NCI-H748 treated with DMSO at 0.1 percent for 48 hours (cell line): ENCODE results near the gene RAPGEF1.
"Not testable (repeated sequence)": the region's sequence is repeated elsewhere in the genome, so short reads cannot be mapped to it uniquely, and the experiment has no call there.

ENCODE experiments used
- DNase-seq: peaks from one replicate; lab custom pipeline; 2025; lab: John Stamatoyannopoulos, UW

The RAPGEF1 gene

DNA sequence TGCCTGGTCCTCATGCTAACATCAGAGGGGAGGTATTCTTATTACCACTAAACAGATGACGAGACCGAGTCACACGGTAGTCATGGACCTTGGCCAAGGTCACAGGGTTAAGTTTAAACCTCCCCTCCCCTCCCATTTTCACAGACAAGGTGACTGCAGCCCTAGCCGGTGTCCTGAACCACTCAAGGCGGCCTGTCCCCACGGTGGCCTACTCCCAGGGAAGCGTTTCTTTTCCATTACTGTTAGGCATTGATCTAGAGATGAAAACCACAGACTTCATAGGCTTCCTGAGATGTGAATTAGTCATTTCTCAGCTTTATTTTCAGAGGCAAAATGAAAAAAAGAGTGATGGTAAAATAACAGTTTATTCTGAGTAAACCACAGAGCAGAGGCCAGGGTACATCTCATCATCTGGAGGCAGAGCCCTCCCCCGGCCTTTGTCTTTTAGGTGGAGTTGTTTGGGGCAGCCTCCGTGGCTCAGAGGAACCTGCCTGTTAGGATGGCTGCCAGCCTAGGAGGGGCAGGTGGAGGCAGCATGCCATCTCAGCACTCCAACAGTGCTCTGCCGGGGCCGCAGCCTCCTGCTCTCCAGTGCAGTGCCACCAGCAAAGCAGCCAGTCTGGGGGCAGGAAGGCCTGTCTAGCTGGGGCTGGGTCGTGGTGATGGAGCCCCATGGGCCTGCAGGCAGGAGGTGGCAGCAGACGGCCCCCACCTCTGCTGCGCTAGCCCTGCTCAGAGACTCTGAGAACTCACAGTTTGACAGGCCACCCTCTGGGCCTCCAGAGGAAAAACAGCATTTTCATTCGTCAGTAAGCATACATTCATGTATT is 71.2 kb downstream of the RAPGEF1 start:
- no peak for DNase-seq

DNA sequence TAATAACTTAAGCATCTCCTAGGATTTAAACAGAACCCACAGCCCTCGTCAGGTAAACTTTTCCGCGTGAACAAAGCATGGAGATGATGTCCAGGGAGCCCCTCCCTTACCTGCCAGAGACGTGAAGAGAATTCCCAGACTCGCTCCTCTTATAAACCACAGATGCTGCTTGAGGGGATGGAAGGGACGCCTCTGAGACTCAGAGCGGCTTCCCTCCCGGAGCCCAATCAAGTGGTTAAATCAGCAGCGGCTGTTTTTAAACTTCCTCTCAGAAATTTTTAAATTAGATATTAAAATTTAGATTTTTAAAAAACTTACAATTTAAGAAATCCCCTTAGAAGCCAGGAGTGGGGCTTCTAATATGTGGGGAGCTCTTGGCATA is 71.8 kb downstream of the RAPGEF1 start:
- no peak for DNase-seq

DNA sequence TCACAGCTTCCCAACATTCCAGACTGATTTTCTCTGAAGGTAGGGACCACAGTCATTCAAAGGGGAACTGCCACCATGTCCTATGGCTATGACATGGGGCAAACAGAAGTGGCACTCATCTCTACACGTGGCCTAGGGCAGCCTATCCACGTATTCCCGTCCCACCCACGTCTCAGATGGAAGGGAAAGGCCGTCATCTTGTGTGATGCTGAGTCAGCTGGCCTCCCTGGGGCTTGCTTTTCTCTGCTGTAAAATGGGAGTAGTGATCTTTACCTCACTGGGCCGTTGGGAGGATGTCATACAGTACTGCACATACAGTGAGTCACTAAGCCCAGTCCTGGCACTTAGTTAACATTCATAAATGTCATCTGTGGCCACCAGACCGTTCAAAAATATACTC is 72.3 kb downstream of the RAPGEF1 start:
- DNase-seq = no peak

DNA sequence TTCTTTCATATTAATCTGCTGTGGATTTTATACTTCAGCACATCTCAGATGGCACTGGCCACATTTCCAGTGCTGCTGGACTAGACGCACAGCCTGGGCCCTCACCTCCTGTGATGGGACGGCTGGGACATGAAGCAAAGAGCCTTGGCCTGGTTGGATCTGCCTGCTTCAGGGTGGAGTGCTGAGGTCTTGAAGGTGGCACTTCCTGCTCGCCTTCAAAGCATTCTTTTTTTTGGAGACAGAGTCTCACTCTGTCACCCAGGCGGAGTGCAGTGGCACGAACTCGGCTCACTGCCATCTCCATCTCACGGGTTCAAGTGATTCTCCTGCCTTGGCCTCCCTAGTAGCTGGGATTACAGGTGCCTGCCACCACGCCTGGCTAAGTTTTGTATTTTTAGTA is 73.1 kb downstream of the RAPGEF1 start:
- DNase-seq = no peak

DNA sequence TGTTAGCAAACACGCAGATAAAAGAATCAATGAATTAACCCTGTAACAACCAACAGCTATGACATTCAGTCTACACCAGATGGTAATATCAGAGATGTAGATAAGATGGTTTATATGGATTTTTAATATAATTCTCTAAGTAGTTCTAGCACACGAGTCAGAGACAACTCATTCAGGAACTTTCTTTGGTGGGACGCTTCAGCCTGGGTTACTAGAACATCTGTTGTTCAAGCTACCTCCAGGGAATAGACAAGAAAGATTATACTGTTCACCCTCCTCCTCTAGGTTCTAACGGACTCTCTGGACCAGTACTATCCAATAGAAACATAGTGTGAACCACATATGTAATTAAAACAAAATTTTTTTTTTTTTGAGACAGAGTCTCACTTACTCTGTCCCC is 73.8 kb downstream of the RAPGEF1 start:
- no peak for DNase-seq

DNA sequence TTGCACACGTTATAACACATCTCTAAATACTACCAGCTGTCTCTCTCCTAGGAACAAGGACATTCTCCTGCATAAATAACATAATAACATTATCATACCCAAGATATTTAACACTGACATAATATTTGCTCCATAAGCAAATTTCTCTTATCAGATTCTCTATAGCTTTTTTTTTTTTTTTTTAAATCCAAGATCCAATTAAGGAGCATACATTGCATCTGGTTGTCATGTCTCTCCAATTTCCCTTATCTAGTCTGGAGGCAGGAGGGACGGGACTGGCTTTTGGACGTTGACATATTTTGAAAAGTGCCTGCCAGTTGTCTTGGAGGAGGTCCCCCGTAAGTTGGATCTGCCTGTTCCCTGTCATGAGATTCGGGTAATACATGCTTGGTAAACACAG is 76.6 kb downstream of the RAPGEF1 start:
- no peak for DNase-seq

DNA sequence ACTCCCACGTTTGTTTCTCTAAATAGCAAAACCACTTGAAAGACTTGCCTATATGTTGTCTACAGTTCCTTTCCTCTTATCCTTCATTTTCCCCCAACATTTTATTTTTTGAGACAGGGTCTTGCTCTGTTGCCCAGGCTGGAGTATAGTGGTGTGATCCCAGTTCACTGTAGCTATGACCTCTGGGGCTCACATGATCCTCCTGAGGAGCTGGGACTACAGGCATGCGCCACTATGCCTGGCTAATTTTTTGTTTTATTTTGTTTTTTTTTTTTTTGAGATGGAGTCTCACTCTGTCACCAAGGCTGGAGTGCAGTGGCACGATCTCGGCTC is 77.6 kb downstream of the RAPGEF1 start:
- not testable (repeated sequence) for DNase-seq

DNA sequence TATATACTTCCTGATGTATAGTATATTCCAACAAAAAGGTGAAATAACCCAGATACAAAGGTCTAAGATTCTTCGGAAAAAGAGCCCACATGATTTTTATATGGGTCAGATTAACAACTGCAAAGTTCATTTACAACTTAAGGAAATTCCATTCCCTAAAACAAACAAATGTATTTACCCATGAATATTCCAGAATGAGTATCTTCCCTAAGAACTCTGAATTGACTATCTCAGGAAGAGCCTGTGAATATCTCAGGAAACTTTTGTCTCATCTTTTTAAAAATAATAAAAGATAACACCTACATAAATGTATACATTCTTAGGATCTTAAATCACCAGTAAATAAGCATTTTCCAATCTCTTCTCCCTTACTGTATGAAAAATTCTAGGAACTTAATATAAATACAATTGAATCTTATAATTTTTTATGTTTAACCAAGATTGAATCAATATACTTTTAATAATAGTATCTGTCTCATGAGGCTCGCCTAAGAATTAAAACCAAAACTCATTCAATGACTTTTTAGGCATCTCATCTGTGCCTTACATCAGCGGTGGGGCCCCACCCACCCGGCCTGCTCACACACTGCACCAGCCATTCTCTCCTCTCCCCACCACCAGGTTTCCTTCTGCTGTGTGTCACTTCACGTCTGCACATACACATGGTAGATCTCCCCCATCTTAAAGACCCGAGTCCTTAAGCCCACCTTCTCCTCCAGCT is 78.1 kb downstream of the RAPGEF1 start:
- DNase-seq = no peak

DNA sequence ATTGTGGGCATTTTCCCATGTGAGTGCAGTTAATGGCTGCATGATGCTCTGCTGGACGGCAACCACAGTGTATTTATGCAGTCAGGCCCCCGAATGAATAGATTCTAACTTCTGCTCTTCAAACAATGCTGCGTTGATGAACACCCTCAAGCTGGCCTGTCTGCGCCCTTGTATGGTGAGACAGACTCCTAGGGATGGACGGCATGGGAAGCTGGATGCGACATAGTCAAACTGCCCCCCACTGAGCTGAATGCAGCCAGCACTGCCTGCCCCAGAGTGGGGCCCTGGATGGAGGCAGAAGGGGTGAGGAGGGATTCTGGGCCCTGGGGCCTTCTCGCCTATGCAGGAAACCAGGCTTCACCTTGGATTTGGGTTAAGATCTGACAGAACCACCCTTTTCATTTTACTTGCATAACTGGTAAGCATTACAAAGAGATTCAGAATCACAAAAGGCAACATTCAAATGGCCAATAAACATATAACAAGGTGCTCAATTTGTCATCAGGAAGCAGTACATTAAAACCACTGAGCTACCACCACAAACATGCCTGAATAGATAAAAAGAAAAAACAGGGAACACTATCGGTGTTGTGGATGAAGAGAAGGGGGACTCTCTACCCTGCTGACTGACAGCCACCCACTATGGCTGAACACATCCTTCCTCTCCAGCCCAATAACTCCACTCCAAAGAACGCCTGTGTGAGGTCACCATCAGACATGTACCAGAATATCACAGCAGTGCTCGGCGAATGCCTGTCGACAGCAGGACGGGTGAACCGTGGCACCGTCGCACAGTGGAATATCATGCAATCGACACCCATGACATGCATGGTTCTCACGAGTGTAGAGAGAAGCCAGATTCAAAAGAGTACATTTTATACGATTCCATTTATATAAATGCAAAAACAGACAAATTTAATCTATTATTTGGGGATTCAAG is 79.1 kb downstream of the RAPGEF1 start:
- DNase-seq = no peak

DNA sequence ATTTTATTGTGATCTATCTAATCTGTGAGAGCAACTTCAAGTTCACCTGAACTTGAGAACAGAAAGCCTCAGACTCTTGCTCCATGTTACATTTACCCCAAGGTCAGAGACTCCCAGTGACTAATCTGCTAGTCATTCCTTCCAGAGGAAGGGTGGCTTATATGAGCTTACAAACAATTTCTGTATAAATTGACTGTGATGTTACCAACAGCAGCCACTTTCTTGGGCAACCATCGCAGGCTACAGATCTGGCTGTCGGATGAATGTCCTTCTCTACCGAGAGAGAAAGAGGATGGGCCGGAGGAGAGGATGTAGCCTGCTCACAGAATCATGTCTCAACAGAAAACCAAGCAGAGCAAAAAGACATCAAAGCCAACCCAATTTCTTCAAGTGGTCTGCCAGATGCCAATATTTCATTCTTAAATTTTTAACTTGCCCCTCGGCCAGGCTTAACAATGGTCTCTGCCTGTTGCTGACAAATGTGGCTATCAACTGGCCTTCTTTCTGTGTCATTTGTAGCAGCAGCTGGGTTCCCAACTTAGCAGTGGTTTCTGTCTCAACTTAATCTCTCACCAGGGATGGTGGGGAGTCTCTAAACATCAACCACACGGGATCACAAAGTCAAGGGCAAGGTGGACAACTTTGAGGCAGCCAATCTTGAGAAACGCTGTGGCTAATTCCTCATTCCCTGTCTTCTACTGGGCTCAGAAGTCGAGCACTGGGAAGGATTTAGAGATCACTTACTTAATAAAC is 81.3 kb downstream of the RAPGEF1 start:
- no peak for DNase-seq

DNA sequence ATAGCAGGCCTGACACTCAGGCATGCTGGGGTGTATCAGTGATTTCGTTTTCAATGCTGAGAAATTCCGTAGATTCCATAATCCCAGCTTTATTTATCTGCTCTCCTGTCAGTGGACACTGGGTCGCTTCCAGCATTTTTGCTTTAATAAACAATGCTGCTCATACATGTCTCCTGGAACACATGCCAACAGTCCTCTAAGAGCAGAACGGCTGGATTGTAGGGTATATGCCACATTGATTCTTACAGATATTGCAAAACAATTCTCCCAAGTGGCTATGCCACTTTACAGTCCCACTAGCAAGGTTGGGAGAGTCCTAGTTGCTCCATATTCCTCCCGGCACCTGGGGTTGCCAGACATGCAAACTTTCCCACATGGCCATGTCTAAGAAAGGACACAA is 81.9 kb downstream of the RAPGEF1 start:
- no peak for DNase-seq

DNA sequence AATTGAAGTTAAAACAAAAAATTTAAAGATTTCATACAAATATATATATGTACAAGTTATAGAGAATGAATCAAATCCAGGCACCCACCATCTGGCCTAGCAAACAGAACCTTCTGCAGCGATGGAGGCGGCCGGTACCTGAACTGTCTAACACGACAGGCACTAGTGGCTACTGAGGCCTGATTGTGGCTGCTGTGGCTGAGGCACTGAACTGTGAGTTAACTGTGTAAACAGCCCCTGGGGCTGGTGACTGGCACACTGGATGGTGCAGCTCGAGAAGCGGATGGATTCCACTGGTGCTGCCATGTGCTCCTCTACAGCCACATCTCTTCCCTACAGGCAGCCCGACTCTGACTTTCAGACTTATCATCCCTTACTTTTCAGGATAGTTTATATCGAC is 82.4 kb downstream of the RAPGEF1 start:
- no peak for DNase-seq

DNA sequence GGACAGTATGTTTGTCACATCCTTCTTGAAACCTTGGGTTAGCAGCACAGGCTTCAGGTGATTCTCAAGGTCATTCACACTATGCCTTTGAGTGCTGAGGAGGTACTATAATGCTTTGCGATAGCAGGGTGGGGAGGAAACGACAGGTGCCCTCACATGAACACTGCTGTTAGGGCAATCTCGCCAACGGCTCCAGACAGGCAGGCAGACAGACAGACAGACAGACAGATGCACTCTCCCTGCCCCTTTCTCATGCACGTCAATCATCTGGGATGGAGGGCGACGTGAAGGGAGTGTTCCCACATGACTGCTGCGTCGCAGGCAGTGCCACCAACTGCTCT is 82.9 kb downstream of the RAPGEF1 start:
- DNase-seq = no peak

DNA sequence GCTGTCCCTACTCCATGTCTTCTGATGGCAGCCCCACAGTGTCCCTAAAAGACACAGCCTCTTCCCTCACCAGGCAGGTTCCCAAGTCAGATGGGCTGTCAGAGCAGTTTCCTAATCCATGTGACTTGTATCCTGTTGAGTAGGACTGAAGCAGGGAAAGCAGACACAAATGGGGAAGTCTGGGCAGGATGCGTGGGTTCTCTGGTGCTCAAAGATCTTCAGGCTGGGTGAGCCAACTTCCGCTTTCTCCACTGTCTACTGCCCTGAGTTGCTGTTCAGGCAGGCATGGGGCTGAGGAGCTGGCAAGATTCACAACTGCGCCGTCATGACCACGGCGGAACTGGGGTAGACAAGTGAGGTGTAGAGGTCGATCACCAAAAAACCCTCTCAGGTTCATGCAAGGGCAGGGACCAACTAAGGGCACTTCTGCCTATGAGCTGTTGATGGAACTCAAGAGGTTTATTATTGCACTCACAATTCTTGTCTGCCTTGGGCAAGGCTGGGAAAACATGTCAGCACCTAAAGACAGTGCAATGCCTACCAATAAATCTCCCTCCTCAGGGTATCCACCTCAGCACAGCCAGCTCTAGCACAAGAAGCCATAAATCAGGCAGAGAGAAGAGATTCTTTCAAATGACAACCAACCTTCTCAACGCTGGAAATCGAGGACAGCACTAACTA is 83.4 kb downstream of the RAPGEF1 start:
- no peak for DNase-seq

DNA sequence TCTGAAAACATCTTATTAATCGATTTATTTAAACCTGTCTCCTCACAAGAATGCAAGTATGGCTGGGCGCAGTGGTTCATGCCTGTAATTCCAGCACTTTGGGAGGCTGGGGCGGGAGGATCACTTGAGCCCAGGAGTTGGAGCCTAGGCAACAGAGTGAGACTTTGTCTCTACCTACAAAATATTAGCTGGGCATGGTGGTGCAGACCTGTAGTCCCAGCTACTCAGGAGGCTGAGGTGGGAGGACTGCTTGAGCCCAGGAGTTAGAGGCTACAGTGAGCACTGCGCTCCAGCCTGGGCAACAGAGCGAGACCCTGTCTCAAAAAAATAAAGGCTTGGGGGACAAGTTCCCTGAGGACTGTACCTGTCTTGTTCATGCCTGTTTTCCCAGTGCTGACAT is 85.5 kb downstream of the RAPGEF1 start:
- DNase-seq = not testable (repeated sequence)

DNA sequence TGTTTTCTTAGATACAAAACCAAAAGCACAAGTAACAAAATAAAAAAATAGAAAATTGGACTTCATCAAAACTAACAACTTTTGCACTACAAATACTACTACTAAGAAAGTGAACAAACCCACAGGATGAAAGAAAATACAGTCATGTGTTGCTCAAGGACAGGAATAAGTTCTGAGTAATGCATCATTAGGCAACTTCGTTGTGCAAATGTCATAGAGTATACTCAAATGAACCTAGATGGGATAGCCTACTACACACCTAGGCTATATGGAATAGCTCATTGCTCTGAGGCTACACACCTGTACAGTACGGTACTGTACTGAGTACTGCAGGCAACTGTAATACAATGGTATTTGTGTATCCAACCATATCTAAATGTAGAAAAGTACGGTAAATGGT is 88.3 kb downstream of the RAPGEF1 start:
- DNase-seq = no peak

DNA sequence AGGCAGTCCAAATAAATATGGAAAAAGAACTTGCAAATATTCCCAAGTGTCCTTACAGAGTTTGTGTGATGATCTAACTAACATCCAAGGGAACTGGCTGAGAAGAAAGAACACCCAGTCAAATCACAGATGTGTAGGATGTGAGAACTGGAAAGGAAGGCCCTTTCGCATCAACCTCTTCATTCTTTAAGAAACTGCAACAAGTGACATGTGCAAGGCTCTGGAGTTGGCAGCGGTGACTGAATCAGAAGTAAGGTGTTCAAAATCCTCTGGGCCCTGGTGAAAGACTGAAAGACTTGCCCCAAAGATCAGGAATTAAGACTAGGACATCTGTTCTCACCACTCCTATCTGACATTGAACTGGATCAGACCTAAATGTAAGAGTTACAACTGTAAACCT is 88.7 kb downstream of the RAPGEF1 start:
- no peak for DNase-seq

DNA sequence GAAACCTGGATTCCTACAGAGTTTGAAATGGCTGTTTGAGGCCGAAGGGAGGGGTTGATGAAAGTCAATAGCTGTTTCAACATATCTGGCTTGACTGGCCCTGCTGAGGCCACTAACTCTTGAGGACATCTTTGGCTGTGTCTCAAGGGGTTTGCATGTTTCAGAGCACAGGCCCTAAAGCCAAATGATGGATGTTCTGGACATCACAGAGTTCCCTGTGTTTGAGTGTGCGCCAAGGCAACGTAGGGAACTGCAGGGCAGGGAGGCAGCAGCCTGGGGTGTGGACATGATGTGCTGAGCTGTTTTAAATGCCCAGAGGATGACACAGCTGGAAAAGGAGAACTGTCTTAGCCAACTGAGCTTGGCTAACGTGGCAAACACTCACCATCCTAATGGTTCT is 89.6 kb downstream of the RAPGEF1 start:
- DNase-seq = no peak

DNA sequence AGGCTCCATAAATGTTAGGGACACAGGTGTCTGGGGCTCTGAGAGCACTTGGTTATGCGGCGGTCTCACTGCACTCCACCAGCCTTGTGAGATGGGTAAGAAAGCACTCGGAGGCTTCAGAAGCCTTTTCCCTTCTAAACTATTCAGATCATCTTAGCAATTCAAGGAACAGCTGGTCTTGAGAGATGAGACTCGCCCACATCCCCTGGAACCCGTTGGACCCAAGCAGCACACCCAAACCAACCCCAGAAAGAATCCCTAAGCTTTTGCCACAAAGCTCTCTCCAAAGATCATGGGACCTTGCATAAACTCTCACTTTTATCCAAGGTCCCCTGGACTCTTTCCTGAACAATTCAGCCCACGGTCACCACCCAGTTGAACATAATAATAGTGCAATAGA is 90.2 kb downstream of the RAPGEF1 start:
- DNase-seq = no peak

DNA sequence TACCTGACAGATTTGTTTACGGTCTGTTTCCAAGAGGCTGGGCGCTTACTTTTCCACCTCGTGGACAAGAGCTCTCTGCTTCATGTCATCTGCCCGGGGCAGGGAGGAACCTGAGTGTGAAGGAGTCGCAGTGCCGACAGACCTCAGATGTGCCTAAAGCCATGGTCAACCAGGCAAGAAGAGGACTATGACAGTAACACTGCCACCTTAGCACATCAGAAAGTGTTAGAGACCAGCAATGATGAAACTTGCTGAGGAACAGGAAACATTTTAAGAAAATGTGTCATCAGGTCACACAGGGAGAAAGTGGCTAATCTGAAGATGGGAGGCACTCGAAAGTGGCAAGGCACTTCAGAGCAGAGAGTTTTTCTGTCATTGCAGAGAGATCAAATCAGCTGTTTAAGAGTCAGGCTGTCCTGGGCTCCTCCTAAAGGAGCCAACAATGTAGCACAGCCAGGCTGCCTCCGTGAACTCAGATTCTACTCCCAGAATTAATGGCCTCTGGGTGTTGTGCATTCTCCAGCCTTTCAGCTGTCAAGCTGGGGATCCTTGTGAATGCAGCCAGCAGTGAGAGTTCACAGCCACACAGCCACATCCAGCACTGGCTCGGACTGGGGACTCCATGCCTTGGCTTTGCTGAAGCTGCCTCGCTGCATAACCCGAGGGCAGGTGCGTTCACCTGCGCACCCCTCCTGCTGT is 94.6 kb downstream of the RAPGEF1 start:
- no peak for DNase-seq
